ENCODE results near the gene MOK.
"Not testable (repeated sequence)": the region's sequence is repeated elsewhere in the genome, so short reads cannot be mapped to it uniquely, and the experiment has no call there.

MOK gene

DNA sequence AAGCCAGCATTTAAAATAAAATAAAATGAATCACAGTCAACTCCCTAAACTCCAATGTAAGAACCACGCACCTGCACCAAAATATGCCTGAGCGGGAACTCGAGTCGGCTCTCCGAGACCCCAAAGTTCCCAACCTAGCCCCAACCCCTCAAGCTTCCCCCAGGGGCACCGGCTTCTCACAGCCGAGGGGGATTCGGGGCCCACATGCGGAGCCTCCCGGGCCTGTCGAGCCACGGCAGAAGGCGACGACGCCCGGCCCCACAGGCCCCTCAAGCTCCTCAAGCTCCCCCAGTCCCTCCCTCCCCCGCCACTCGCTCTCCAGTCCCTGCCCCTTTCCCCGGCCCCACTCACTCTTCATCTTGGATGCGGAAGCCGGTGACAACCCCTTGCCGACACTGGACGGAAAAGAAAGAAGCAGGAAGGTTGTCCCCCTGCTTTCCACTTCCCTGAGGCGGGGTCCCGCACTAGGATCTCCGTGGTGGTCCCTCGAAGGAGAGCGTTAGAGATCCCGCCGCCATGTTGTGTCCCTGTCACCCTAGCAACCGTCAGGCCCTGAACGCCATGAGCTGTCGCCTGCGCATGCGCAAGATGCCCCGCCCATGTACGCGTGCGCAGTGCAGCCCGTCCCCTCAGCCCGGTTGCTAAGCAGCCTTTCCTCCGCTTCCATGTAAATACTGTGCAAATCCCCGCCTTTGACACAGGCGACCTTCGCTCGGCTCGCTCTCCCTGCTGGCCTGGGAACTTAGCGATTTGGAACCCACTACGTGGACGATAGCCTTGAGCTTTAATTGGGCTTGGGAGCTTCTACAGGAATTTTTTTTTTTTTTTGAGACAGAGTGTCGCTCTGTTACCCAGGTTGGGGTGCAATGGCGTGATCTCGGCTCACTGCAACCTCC lies at the start of gene MOK:
Gene MOK (minus strand): TSS at position 554 of the 896 bp plus-strand sequence. CDS start 196 bp downstream, at position 358.
- H3K27ac ChIP-seq (ENCODE audit: low read length): peak within 1 kb of the TSS; percentile 64

DNA sequence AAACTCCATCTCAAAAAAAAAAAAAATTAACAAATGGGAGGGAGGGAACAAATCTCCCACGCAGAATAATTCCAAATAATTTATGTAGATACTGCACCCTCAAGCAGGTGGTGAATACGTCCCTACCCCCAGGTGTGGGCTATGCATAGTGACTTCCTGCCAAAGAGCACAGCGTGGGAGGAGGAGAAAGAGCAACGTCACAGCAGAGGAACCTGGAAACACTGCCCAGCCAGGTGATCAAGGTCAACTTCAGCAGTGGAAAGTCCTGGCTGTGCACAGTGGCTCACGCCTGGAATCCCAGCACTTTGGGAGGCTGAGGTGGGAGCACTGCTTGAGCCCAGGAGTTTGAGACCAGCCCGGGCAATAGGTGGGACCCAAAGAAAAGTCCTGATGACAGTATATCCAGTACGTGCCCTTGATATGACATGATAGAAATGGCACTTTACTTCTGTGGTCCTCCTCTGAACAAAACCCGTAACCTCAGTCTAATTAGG lies 48.2 kb upstream of the MOK start:
- no peaks in the 10 kb centered on the region for H3K4me1 ChIP-seq (ENCODE audit: control insufficient read depth, low read depth, low read length)
- H3K9ac ChIP-seq (ENCODE audit: low read length): no peak overlapping the region
- H3K9me3 ChIP-seq (ENCODE audit: control insufficient read depth, low read depth, low read length): no peaks in the 10 kb centered on the region
- H3K27ac ChIP-seq (ENCODE audit: low read length): no peak overlapping the region
- H3K27me3 ChIP-seq (ENCODE audit: control insufficient read depth, insufficient read depth, low read length): no peaks in the 10 kb centered on the region
- peaks cover 40% of the 10 kb centered on the region for H3K36me3 ChIP-seq (ENCODE audit: control insufficient read depth, low read depth, low read length)
- no peak overlapping the region for H3K4me3 ChIP-seq (ENCODE audit: low read length)

More for the DNA sequence above, at the start of gene MOK:
- Histone ChIP-seq H3K4me3 (ENCODE audit: low read length) (peak within 1 kb of the TSS; percentile 94), H3K4me1 (ENCODE audit: control insufficient read depth, low read depth, low read length) (no peaks in the 10 kb centered on the region), H3K9ac (ENCODE audit: low read length) (peak within 1 kb of the TSS; percentile 90), H3K27me3 (ENCODE audit: control insufficient read depth, insufficient read depth, low read length) (no peaks in the 10 kb centered on the region), H3K9me3 (ENCODE audit: control insufficient read depth, low read depth, low read length) (no peaks in the 10 kb centered on the region), H3K36me3 (ENCODE audit: control insufficient read depth, low read depth, low read length) (no peaks in the 10 kb centered on the region)

GRCh38 chr14:102352213-102352612 lies 47.2 kb upstream of the MOK start:
- Histone ChIP-seq H3K27me3 (ENCODE audit: control insufficient read depth, insufficient read depth, low read length) (no peaks in the 10 kb centered on the region), H3K27ac (ENCODE audit: low read length) (no peak overlapping the region), H3K36me3 (ENCODE audit: control insufficient read depth, low read depth, low read length) (peaks cover 43% of the 10 kb centered on the region)

GRCh38 chr14:102351593-102351992 lies 46.6 kb upstream of the MOK start:
- H3K9ac ChIP-seq (ENCODE audit: low read length); H3K4me3 ChIP-seq (ENCODE audit: low read length); H3K27me3 ChIP-seq (ENCODE audit: control insufficient read depth, insufficient read depth, low read length); H3K4me1 ChIP-seq (ENCODE audit: control insufficient read depth, low read depth, low read length); H3K27ac ChIP-seq (ENCODE audit: low read length); H3K9me3 ChIP-seq (ENCODE audit: control insufficient read depth, low read depth, low read length): not testable (repeated sequence)
- H3K36me3 ChIP-seq (ENCODE audit: control insufficient read depth, low read depth, low read length): peaks cover 44% of the 10 kb centered on the region

More at GRCh38 chr14:102352213-102352612, 47.2 kb upstream of the MOK start:
- H3K4me1 ChIP-seq (ENCODE audit: control insufficient read depth, low read depth, low read length): no peaks in the 10 kb centered on the region
- H3K9me3 ChIP-seq (ENCODE audit: control insufficient read depth, low read depth, low read length): no peaks in the 10 kb centered on the region
- no peak overlapping the region for H3K4me3 ChIP-seq (ENCODE audit: low read length)
- no peak overlapping the region for H3K9ac ChIP-seq (ENCODE audit: low read length)

DNA sequence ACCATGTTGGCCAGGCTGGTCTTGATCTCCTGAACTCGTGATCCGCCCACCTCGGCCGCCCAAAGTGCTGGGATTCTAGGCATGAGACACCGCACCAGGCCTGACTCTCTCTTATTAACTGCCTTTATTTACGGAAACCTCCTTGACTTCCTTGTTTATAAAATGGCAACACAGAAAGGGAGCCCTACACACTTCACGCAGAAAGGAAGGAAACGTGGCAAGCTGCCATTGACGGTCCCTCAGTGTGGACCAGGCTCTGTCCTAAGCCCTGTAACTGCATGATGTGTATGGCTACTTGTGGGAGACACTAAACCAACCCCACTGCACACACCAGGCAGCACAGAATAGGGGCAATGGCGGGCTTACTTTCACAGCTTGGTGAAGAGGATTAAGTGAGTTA lies 46.1 kb upstream of the MOK start:
- Histone ChIP-seq H3K4me1 (ENCODE audit: control insufficient read depth, low read depth, low read length) (no peaks in the 10 kb centered on the region), H3K9ac (ENCODE audit: low read length) (no peak overlapping the region), H3K27ac (ENCODE audit: low read length) (no peak overlapping the region), H3K36me3 (ENCODE audit: control insufficient read depth, low read depth, low read length) (peaks cover 43% of the 10 kb centered on the region), H3K27me3 (ENCODE audit: control insufficient read depth, insufficient read depth, low read length) (no peaks in the 10 kb centered on the region), H3K4me3 (ENCODE audit: low read length) (no peak overlapping the region), H3K9me3 (ENCODE audit: control insufficient read depth, low read depth, low read length) (no peaks in the 10 kb centered on the region)

DNA sequence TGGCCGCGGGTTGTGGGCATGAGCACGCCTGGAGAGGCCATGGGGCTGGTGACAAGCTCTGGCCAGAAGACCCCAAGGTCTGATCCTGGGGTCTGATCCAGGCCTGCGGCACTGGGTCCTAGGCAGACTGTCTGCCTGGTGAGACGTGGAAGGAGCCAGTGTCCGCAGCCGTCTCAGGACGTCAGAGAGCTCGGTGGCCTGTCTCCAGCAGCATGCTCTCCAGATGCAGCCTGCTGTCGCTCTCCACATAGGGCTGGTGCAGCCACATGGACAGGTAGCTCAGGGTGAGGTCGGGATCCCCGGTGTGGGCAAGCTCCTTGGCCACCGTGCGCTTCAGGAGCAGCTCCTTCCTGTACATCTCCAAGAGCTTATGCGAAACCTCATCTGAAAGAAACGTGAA lies 43.4 kb upstream of the MOK start:
- H3K27ac ChIP-seq (ENCODE audit: low read length): no peak overlapping the region
- peaks cover 34% of the 10 kb centered on the region for H3K36me3 ChIP-seq (ENCODE audit: control insufficient read depth, low read depth, low read length)
- H3K27me3 ChIP-seq (ENCODE audit: control insufficient read depth, insufficient read depth, low read length): no peaks in the 10 kb centered on the region
- H3K4me1 ChIP-seq (ENCODE audit: control insufficient read depth, low read depth, low read length): no peaks in the 10 kb centered on the region
- no peaks in the 10 kb centered on the region for H3K9me3 ChIP-seq (ENCODE audit: control insufficient read depth, low read depth, low read length)
- no peak overlapping the region for H3K4me3 ChIP-seq (ENCODE audit: low read length)
- H3K9ac ChIP-seq (ENCODE audit: low read length): no peak overlapping the region

DNA sequence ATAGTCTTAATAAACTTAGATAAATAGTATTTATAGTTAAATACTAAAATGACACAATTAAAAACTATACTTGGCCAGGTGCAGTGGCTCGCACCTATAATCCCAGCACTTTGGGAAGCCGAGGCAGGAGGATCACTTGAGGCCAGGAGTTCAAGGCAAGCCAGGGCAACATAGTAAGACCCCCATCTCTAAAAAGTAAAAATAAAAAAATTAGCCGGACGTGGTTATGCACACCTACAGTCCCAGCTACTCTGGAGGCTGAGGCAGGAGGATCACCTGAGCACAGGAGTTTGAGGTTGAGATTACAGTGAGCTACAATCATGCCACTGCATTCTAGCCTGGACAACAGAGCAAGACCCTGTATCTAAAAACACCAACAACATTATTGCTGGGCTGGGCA lies 41.7 kb upstream of the MOK start:
- Histone ChIP-seq H3K36me3 (ENCODE audit: control insufficient read depth, low read depth, low read length) (peaks cover 37% of the 10 kb centered on the region), H3K9ac (ENCODE audit: low read length) (no peak overlapping the region), H3K9me3 (ENCODE audit: control insufficient read depth, low read depth, low read length) (no peaks in the 10 kb centered on the region), H3K4me1 (ENCODE audit: control insufficient read depth, low read depth, low read length) (no peaks in the 10 kb centered on the region), H3K4me3 (ENCODE audit: low read length) (no peak overlapping the region), H3K27me3 (ENCODE audit: control insufficient read depth, insufficient read depth, low read length) (no peaks in the 10 kb centered on the region), H3K27ac (ENCODE audit: low read length) (no peak overlapping the region)

- Histone ChIP-seq H3K27me3 (ENCODE audit: control insufficient read depth, insufficient read depth, low read length) (no peaks in the 10 kb centered on the region), H3K27ac (ENCODE audit: low read length) (no peak overlapping the region), H3K9me3 (ENCODE audit: control insufficient read depth, low read depth, low read length) (no peaks in the 10 kb centered on the region), H3K4me3 (ENCODE audit: low read length) (no peak overlapping the region), H3K9ac (ENCODE audit: low read length) (no peak overlapping the region), H3K4me1 (ENCODE audit: control insufficient read depth, low read depth, low read length) (no peaks in the 10 kb centered on the region), H3K36me3 (ENCODE audit: control insufficient read depth, low read depth, low read length) (peaks cover 42% of the 10 kb centered on the region)
Measured at GRCh38 chr14:102345232-102345631, 40.3 kb upstream of the MOK start.

DNA sequence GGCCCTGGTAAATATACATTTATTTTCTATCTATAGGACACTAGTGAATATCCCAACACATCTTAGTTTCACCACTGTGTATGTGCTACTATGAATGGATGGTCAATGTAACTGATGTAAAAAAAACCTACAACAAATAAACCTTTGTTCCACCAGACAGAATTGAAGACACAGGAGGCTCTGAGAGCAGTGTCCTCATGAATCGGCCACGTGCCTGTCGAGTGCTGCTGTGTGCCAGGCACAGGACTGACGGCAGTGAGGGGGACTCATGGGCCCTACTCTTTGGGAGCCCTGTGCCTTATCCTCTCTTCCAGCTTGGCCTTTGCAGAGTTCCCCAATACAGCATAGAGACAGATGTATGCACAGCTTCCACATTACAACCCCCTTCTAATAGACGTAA lies 39.5 kb upstream of the MOK start:
- Histone ChIP-seq H3K27ac (ENCODE audit: low read length) (no peak overlapping the region), H3K36me3 (ENCODE audit: control insufficient read depth, low read depth, low read length) (peaks cover 42% of the 10 kb centered on the region), H3K4me1 (ENCODE audit: control insufficient read depth, low read depth, low read length) (no peaks in the 10 kb centered on the region), H3K27me3 (ENCODE audit: control insufficient read depth, insufficient read depth, low read length) (no peaks in the 10 kb centered on the region), H3K9me3 (ENCODE audit: control insufficient read depth, low read depth, low read length) (no peaks in the 10 kb centered on the region), H3K9ac (ENCODE audit: low read length) (no peak overlapping the region), H3K4me3 (ENCODE audit: low read length) (no peak overlapping the region)

GRCh38 chr14:102344084-102344483 lies 39.1 kb upstream of the MOK start:
- Histone ChIP-seq H3K9ac (ENCODE audit: low read length) (no peak overlapping the region), H3K4me3 (ENCODE audit: low read length) (no peak overlapping the region), H3K4me1 (ENCODE audit: control insufficient read depth, low read depth, low read length) (no peaks in the 10 kb centered on the region), H3K9me3 (ENCODE audit: control insufficient read depth, low read depth, low read length) (no peaks in the 10 kb centered on the region), H3K36me3 (ENCODE audit: control insufficient read depth, low read depth, low read length) (peaks cover 43% of the 10 kb centered on the region), H3K27me3 (ENCODE audit: control insufficient read depth, insufficient read depth, low read length) (no peaks in the 10 kb centered on the region), H3K27ac (ENCODE audit: low read length) (no peak overlapping the region)

- Histone ChIP-seq H3K9ac (ENCODE audit: low read length) (no peak overlapping the region), H3K4me3 (ENCODE audit: low read length) (no peak overlapping the region), H3K36me3 (ENCODE audit: control insufficient read depth, low read depth, low read length) (peaks cover 29% of the 10 kb centered on the region), H3K27ac (ENCODE audit: low read length) (no peak overlapping the region), H3K27me3 (ENCODE audit: control insufficient read depth, insufficient read depth, low read length) (no peaks in the 10 kb centered on the region), H3K4me1 (ENCODE audit: control insufficient read depth, low read depth, low read length) (no peaks in the 10 kb centered on the region), H3K9me3 (ENCODE audit: control insufficient read depth, low read depth, low read length) (no peaks in the 10 kb centered on the region)
Measured at GRCh38 chr14:102342238-102342637, 37.3 kb upstream of the MOK start.

DNA sequence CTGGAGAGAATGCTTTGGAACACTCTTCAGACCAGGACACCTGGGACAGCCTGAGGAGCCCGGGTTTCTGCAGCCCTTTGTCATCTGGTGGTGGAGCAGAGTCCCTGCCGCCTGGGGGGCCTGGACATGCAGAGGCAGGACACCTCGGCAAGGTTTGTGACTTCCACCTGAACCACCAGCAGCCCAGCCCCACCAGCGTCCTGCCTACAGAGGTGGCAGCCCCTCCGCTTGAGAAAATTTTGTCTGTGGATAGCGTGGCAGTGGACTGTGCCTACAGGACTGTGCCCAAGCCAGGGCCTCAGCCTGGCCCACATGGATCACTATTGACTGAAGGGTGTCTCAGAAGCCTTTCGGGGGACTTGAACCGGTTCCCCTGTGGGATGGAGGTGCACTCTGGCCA lies 36.6 kb upstream of the MOK start:
- Histone ChIP-seq H3K4me1 (ENCODE audit: control insufficient read depth, low read depth, low read length) (no peaks in the 10 kb centered on the region), H3K36me3 (ENCODE audit: control insufficient read depth, low read depth, low read length) (peaks cover 25% of the 10 kb centered on the region), H3K4me3 (ENCODE audit: low read length) (no peak overlapping the region), H3K9me3 (ENCODE audit: control insufficient read depth, low read depth, low read length) (no peaks in the 10 kb centered on the region), H3K27me3 (ENCODE audit: control insufficient read depth, insufficient read depth, low read length) (no peaks in the 10 kb centered on the region), H3K27ac (ENCODE audit: low read length) (no peak overlapping the region), H3K9ac (ENCODE audit: low read length) (no peak overlapping the region)
